SU-DHL-6 (cell line): ENCODE measurements around the gene MCM8.

Experiments
- EZH2phosphoT487 ChIP-seq: fragments of 200-600 bp; sonication (generic), shearing (Covaris generic); conservative IDR thresholded peaks from 2 replicates; pipeline ENCODE4 v1.6.1; 2018; ENCODE audit warnings: mild to moderate bottlenecking, antibody characterized with exemption, low read length, moderate library complexity, mixed read lengths
- TF ChIP-seq, protein P1 (sequence below): fragments of 200-600 bp; sonication (generic); IDR thresholded peaks from one replicate; pipeline ENCODE4 v1.5.1; 2017; ENCODE audit warnings: antibody characterized with exemption, mild to moderate bottlenecking, low read length, moderate library complexity; ENCODE audit not compliant: insufficient read depth, poor library complexity, severe bottlenecking

DNA sequence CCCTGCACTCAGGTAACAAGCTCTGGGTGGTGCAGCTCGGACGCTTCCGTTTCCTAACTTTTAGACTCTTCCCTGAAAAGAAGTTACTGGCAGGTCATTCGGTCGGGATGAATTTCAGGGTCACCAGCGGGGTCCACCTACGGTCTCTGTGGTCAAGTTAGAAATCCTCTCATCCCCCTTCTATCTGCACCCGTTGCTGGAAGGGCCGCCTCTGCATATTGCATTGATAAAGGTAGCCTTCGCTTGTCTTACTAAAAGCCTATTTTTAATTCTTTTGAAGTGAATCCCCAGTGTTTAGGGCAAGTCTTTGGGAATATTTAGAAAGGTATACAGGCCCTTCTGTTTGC is 56.1 kb downstream of the MCM8 start:
- TF ChIP-seq, protein P1, sequence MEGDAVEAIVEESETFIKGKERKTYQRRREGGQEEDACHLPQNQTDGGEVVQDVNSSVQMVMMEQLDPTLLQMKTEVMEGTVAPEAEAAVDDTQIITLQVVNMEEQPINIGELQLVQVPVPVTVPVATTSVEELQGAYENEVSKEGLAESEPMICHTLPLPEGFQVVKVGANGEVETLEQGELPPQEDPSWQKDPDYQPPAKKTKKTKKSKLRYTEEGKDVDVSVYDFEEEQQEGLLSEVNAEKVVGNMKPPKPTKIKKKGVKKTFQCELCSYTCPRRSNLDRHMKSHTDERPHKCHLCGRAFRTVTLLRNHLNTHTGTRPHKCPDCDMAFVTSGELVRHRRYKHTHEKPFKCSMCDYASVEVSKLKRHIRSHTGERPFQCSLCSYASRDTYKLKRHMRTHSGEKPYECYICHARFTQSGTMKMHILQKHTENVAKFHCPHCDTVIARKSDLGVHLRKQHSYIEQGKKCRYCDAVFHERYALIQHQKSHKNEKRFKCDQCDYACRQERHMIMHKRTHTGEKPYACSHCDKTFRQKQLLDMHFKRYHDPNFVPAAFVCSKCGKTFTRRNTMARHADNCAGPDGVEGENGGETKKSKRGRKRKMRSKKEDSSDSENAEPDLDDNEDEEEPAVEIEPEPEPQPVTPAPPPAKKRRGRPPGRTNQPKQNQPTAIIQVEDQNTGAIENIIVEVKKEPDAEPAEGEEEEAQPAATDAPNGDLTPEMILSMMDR = no peak
- no peak for TF ChIP-seq EZH2phosphoT487
